GM23338 (cell line): ENCODE measurements around the gene TMEM119.

Source experiments
- CREB1 ChIP-seq: fragments of 250-450 bp; sonication (Bioruptor Pico); IDR thresholded peaks from 2 replicates; pipeline ENCODE4 v1.5.0; 2020; ENCODE audit warnings: low read depth, mild to moderate bottlenecking, moderate library complexity
- EZH2 ChIP-seq: fragments of 200-600 bp; sonication (generic); IDR thresholded peaks from one replicate; pipeline ENCODE4 v1.8.0; 2017; ENCODE audit warnings: antibody characterized with exemption, mild to moderate bottlenecking, low read depth; ENCODE audit not compliant: unreplicated experiment
- EZH2phosphoT487 ChIP-seq: fragments of 200-600 bp; sonication (generic); IDR thresholded peaks from one replicate; pipeline ENCODE4 v1.8.1; 2018; ENCODE audit warnings: antibody characterized with exemption; ENCODE audit not compliant: unreplicated experiment
- JUNB ChIP-seq: IDR thresholded peaks from one replicate; pipeline ENCODE4 v1.6.1; 2016; ENCODE audit warnings: antibody characterized with exemption; ENCODE audit not compliant: unreplicated experiment
- POLR2AphosphoS5 ChIP-seq: IDR thresholded peaks from 2 replicates; pipeline ENCODE4 v1.6.1; 2016; ENCODE audit warnings: antibody characterized with exemption, low read depth
- STAT1 ChIP-seq: IDR thresholded peaks from one replicate; pipeline ENCODE4 v1.6.1; 2016; ENCODE audit warnings: antibody characterized with exemption; ENCODE audit not compliant: unreplicated experiment
- TF ChIP-seq, protein P1 (sequence below), 2 experiments: fragments of 200-600 bp in 1 of 2; sonication (generic) in 1 of 2; conservative IDR thresholded peaks; 2 replicates each; pipeline versions ENCODE4 v1.5.1 to v1.6.1; 2016 to 2017; ENCODE audit warnings: antibody characterized with exemption in 2 of 2, low read depth in 2 of 2, mild to moderate bottlenecking in 2 of 2, moderate library complexity in 1 of 2
- TF ChIP-seq, protein P2 (sequence below): IDR thresholded peaks from one replicate; pipeline ENCODE4 v1.6.1; 2018; ENCODE audit warnings: antibody characterized with exemption; ENCODE audit not compliant: unreplicated experiment
- TF ChIP-seq, protein P3 (sequence below): fragments of 250-450 bp; sonication (Bioruptor Pico); IDR thresholded peaks from 2 replicates; pipeline ENCODE4 v1.5.0; 2020; ENCODE audit warnings: mild to moderate bottlenecking, moderate library complexity

DNA sequence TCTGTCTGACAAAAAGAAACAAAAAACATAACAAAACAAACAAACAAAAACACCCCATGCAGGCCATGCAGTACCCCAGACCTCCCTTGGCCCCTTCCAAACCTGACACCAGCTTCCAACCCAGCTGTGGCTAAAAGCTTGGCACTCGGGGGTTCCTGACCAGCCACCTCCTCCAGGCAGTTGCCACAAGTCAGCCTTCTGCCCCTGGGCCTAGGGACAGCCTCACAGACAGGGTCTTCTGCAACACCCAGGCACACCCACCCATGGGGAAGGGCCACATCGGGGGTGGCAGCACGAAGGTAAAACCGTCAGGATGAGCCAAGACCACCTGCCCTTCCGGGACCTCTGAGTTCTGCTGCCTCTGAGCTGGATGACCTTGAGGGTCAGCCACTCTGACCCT, 10.7 kb upstream of the TMEM119 start:
- TF ChIP-seq EZH2 = no peak
- TF ChIP-seq, protein P1, sequence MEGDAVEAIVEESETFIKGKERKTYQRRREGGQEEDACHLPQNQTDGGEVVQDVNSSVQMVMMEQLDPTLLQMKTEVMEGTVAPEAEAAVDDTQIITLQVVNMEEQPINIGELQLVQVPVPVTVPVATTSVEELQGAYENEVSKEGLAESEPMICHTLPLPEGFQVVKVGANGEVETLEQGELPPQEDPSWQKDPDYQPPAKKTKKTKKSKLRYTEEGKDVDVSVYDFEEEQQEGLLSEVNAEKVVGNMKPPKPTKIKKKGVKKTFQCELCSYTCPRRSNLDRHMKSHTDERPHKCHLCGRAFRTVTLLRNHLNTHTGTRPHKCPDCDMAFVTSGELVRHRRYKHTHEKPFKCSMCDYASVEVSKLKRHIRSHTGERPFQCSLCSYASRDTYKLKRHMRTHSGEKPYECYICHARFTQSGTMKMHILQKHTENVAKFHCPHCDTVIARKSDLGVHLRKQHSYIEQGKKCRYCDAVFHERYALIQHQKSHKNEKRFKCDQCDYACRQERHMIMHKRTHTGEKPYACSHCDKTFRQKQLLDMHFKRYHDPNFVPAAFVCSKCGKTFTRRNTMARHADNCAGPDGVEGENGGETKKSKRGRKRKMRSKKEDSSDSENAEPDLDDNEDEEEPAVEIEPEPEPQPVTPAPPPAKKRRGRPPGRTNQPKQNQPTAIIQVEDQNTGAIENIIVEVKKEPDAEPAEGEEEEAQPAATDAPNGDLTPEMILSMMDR (conservative IDR thresholded peaks at IDR 0.05; ENCODE audit: low read depth in 2 of 2) = no peak
- TF ChIP-seq JUNB = no peak
- TF ChIP-seq, protein P2, sequence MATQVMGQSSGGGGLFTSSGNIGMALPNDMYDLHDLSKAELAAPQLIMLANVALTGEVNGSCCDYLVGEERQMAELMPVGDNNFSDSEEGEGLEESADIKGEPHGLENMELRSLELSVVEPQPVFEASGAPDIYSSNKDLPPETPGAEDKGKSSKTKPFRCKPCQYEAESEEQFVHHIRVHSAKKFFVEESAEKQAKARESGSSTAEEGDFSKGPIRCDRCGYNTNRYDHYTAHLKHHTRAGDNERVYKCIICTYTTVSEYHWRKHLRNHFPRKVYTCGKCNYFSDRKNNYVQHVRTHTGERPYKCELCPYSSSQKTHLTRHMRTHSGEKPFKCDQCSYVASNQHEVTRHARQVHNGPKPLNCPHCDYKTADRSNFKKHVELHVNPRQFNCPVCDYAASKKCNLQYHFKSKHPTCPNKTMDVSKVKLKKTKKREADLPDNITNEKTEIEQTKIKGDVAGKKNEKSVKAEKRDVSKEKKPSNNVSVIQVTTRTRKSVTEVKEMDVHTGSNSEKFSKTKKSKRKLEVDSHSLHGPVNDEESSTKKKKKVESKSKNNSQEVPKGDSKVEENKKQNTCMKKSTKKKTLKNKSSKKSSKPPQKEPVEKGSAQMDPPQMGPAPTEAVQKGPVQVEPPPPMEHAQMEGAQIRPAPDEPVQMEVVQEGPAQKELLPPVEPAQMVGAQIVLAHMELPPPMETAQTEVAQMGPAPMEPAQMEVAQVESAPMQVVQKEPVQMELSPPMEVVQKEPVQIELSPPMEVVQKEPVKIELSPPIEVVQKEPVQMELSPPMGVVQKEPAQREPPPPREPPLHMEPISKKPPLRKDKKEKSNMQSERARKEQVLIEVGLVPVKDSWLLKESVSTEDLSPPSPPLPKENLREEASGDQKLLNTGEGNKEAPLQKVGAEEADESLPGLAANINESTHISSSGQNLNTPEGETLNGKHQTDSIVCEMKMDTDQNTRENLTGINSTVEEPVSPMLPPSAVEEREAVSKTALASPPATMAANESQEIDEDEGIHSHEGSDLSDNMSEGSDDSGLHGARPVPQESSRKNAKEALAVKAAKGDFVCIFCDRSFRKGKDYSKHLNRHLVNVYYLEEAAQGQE = no peak
- TF ChIP-seq CREB1 (CRISPR knock-in tag) = no peak
- TF ChIP-seq POLR2AphosphoS5 = no peak
- TF ChIP-seq EZH2phosphoT487 = no peak
- no peak for TF ChIP-seq STAT1
- TF ChIP-seq, protein P3, sequence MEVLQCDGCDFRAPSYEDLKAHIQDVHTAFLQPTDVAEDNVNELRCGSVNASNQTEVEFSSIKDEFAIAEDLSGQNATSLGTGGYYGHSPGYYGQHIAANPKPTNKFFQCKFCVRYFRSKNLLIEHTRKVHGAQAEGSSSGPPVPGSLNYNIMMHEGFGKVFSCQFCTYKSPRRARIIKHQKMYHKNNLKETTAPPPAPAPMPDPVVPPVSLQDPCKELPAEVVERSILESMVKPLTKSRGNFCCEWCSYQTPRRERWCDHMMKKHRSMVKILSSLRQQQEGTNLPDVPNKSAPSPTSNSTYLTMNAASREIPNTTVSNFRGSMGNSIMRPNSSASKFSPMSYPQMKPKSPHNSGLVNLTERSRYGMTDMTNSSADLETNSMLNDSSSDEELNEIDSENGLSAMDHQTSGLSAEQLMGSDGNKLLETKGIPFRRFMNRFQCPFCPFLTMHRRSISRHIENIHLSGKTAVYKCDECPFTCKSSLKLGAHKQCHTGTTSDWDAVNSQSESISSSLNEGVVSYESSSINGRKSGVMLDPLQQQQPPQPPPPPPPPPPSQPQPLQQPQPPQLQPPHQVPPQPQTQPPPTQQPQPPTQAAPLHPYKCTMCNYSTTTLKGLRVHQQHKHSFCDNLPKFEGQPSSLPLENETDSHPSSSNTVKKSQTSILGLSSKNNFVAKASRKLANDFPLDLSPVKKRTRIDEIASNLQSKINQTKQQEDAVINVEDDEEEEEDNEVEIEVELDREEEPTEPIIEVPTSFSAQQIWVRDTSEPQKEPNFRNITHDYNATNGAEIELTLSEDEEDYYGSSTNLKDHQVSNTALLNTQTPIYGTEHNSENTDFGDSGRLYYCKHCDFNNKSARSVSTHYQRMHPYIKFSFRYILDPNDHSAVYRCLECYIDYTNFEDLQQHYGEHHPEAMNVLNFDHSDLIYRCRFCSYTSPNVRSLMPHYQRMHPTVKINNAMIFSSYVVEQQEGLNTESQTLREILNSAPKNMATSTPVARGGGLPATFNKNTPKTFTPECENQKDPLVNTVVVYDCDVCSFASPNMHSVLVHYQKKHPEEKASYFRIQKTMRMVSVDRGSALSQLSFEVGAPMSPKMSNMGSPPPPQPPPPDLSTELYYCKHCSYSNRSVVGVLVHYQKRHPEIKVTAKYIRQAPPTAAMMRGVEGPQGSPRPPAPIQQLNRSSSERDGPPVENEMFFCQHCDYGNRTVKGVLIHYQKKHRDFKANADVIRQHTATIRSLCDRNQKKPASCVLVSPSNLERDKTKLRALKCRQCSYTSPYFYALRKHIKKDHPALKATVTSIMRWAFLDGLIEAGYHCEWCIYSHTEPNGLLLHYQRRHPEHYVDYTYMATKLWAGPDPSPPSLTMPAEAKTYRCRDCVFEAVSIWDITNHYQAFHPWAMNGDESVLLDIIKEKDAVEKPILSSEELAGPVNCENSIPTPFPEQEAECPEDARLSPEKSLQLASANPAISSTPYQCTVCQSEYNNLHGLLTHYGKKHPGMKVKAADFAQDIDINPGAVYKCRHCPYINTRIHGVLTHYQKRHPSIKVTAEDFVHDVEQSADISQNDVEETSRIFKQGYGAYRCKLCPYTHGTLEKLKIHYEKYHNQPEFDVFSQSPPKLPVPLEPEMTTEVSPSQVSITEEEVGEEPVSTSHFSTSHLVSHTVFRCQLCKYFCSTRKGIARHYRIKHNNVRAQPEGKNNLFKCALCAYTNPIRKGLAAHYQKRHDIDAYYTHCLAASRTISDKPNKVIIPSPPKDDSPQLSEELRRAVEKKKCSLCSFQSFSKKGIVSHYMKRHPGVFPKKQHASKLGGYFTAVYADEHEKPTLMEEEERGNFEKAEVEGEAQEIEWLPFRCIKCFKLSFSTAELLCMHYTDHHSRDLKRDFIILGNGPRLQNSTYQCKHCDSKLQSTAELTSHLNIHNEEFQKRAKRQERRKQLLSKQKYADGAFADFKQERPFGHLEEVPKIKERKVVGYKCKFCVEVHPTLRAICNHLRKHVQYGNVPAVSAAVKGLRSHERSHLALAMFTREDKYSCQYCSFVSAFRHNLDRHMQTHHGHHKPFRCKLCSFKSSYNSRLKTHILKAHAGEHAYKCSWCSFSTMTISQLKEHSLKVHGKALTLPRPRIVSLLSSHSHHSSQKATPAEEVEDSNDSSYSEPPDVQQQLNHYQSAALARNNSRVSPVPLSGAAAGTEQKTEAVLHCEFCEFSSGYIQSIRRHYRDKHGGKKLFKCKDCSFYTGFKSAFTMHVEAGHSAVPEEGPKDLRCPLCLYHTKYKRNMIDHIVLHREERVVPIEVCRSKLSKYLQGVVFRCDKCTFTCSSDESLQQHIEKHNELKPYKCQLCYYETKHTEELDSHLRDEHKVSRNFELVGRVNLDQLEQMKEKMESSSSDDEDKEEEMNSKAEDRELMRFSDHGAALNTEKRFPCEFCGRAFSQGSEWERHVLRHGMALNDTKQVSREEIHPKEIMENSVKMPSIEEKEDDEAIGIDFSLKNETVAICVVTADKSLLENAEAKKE (CRISPR knock-in tag) = no peak
